IPS-11a (cell line): ENCODE results near the gene RASSF8.
"Not testable (repeated sequence)": the region's sequence is repeated elsewhere in the genome, so short reads cannot be mapped to it uniquely, and the experiment has no call there.

ENCODE experiments used
- H3K4me3 ChIP-seq: one replicate; pipeline ENCODE4 v1.5.1; 2013; ENCODE audit warnings: low read depth, low read length, control low read depth

Gene RASSF8

GRCh38 chr12:26054383-26054782, 95.9 kb downstream of the RASSF8 start:
- no peak overlapping the region for H3K4me3 ChIP-seq

GRCh38 chr12:26055087-26055486, 96.6 kb downstream of the RASSF8 start:
- H3K4me3 ChIP-seq: no peak overlapping the region

GRCh38 chr12:26056335-26056734, 97.9 kb downstream of the RASSF8 start:
- no peak overlapping the region for H3K4me3 ChIP-seq

GRCh38 chr12:26057271-26057670, 98.8 kb downstream of the RASSF8 start:
- H3K4me3 ChIP-seq: not testable (repeated sequence)

GRCh38 chr12:26058308-26058707, 99.8 kb downstream of the RASSF8 start:
- no peak overlapping the region for H3K4me3 ChIP-seq

- no peak overlapping the region for H3K4me3 ChIP-seq
Measured at GRCh38 chr12:26058818-26059217, 100.3 kb downstream of the RASSF8 start.

GRCh38 chr12:26062006-26062405, 103.5 kb downstream of the RASSF8 start:
- H3K4me3 ChIP-seq: no peak overlapping the region

GRCh38 chr12:26062566-26062965, 104.1 kb downstream of the RASSF8 start:
- no peak overlapping the region for H3K4me3 ChIP-seq

GRCh38 chr12:26065451-26065850, 107.0 kb downstream of the RASSF8 start:
- no peak overlapping the region for H3K4me3 ChIP-seq

- H3K4me3 ChIP-seq: no peak overlapping the region
Measured at GRCh38 chr12:26068503-26068902, 110.0 kb downstream of the RASSF8 start.

GRCh38 chr12:26069796-26070195, 111.3 kb downstream of the RASSF8 start:
- no peak overlapping the region for H3K4me3 ChIP-seq

GRCh38 chr12:26077915-26078702, 119.6 kb downstream of the RASSF8 start:
- H3K4me3 ChIP-seq: no peak overlapping the region

- H3K4me3 ChIP-seq: no peak overlapping the region
Measured at GRCh38 chr12:26080911-26081310, 122.4 kb downstream of the RASSF8 start.

- H3K4me3 ChIP-seq: no peak overlapping the region
Measured at GRCh38 chr12:26086936-26087335, 128.5 kb downstream of the RASSF8 start.

- no peak overlapping the region for H3K4me3 ChIP-seq
Measured at GRCh38 chr12:26088998-26089397, 130.5 kb downstream of the RASSF8 start.

GRCh38 chr12:26090836-26091510, 132.5 kb downstream of the RASSF8 start:
- no peak overlapping the region for H3K4me3 ChIP-seq

- H3K4me3 ChIP-seq: no peak overlapping the region
Measured at GRCh38 chr12:26091822-26092221, 133.3 kb downstream of the RASSF8 start.

GRCh38 chr12:26092346-26093105, 134.0 kb downstream of the RASSF8 start:
- no peak overlapping the region for H3K4me3 ChIP-seq

- no peak overlapping the region for H3K4me3 ChIP-seq
Measured at GRCh38 chr12:26095186-26095585, 136.7 kb downstream of the RASSF8 start.

- no peak overlapping the region for H3K4me3 ChIP-seq
Measured at GRCh38 chr12:26096036-26096435, 137.6 kb downstream of the RASSF8 start.

- no peak overlapping the region for H3K4me3 ChIP-seq
Measured at GRCh38 chr12:26097046-26097878, 138.8 kb downstream of the RASSF8 start.
